ENCODE data around the gene FANCD2OS.
"Not testable (repeated sequence)": the region's sequence is repeated elsewhere in the genome, so short reads cannot be mapped to it uniquely, and the experiment has no call there.

FANCD2OS gene

DNA sequence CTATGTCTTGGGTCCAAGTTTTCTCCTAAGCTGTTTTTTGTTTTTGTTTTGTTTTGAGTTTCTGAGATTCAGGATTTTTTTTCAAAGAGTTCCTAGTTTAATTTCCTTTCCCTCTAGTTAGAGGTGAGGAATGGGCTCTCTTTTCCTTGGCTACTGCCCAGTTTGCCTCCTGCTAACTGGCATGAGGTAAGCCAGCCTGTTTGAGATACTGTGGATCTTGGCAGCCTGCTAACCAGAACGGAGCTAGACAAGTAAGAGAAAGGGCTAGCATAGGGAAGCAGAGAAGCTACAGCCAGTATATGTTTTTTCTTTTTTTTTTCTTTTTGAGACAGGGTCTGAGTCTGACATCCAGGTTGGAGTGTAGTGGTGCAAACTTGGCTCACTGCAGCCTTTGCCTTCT is 17.3 kb downstream of the FANCD2OS start:
- not testable (repeated sequence) for DNase-seq

DNA sequence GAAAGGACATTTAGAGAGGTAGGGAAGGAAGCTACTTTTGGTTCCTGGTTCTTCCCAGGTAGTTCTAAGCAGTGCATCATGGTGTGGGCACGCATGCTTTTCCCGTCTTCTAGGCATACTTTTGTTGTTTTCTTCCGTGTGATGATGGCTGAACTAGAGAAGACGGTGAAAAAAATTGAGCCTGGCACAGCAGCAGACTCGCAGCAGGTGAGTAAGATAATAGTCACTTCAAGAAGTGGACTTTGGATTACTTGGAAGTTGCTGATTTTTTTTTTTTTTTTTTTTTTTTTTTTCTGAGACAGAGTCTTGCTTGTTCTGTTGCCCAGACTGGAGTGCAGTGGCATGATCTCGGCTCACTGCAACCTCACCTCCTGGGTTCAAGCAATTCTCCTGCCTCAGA is 17.9 kb downstream of the FANCD2OS start:
- DNase-seq, result no peak

DNA sequence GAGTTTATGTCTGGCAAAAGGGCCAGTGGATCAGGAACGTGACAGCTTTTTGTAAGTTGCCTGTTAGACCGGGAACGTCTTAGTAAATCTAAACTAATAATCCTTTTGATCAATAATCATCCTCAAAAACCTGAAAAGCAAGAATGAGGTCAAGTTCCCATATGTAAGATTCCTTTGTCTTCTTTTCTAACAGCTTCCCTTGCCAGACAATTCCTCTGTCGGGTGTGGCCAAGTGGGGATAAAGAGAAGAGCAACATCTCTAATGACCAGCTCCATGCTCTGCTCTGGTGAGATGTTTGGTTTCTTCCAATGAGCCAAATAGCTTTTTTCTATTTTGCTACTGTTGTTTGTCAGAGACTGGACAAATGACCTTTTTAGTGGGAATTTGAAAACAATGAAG is 19.8 kb downstream of the FANCD2OS start:
- DNase-seq, result no peak

DNA sequence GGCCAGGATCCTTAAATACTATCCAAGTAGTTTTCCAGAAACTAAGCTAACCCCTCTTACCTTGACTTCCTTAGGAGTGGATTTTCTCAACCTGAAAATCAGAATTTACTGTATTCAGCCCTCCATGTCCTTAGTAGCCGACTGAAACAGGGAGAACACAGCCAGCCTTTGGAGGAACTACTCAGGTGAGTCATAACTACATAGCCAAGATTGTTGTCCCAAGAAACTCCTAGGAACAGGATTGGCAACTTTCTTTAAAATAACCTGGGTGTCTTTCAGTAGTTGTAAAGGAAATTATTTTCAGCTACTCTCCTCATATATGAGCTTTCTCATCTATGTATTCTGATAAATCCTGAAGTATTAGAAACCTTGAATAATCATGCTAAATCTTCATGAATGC is 22.3 kb downstream of the FANCD2OS start:
- no peak for DNase-seq

DNA sequence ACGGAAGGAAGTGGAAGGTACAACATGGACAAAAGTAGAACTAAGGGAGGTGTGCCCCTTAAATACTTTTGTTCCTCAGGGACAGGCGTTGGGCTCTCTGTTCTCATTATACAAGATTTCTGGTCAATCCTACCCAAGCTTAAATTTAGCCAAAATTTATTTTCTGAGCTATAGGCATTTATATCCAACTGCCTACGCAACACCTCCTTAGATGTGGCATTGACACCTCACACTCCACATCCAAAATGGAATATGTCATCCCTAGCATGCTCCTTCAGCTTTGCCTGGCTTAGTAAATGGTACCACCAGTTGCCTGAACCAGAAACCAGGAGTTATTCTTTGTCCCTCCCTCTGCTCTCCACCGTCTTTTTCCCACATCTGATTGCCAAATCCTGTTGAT is 26.2 kb downstream of the FANCD2OS start:
- no peak for DNase-seq

DNA sequence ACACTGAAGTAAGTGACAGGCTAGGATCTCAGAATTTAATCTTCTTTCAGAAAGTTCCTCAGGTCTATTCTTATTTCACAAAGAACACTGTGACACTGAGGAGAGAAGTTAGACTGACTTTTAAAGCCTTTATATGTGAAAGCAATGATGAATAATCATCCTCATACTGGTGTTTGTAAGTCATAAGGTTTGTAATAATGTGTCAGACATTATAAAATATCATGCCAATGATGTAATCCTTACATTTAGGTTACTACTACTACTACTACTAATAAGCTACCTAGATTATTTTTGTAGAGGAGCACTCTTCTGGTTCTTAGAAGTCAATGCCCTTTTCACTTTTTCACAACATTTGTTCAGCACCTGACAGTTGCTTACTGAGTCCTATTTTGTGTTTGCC is 33.4 kb downstream of the FANCD2OS start:
- DNase-seq, result no peak

DNA sequence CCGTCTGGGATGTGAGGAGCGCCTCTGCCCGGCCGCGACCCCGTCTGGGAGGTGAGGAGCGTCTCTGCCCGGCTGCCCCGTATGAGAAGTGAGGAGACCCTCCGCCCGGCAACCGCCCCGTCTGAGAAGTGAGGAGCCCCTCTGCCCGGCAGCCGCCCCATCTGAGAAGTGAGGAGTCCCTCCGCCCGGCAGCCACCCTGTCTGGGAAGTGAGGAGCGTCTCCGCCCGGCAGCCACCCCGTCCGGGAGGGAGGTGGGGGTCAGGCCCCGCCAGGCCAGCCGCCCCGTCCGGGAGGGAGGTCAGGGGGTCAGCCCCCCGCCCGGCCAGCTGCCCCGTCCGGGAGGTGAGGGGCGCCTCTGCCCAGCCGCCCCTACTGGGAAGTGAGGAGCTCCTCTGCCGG is 38.0 kb downstream of the FANCD2OS start:
- not testable (repeated sequence) for DNase-seq

DNA sequence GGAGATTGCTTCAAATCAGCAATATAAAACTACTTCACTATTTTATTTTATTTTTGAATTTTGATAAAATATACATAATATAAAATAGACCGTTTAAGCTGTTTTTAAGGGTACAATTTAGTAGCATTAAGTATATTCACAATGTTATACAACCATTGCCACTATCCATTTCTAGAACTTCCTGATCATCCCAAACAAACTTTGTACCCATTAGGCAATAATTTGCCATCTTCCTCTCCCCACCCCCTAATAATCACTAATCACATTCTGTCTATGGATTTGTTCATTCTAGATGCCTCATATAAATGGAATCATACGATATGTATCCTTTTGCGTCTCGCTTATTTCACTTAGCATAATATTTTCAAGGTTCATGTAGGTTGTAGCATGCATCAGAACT is 53.0 kb downstream of the FANCD2OS start:
- no peak for DNase-seq

Measured in NCI-H446 (cell line).